Mesendoderm (in vitro differentiated cells): ENCODE data around the gene GAST.

ENCODE experiments used
- DNase-seq: peaks from one replicate; pipeline ENCODE4 v3.0.0; 2013
- H2AK5ac ChIP-seq: 2 replicates; pipeline ENCODE4 v1.6.1; 2013; ENCODE audit warnings: low read length, inconsistent platforms
- H2BK120ac ChIP-seq: 2 replicates; pipeline ENCODE4 v1.6.1; 2013; ENCODE audit warnings: low read depth, mild to moderate bottlenecking, low read length, moderate library complexity, mixed read lengths
- H2BK15ac ChIP-seq: replicated peaks from 2 replicates; pipeline ENCODE4 v1.6.1; 2013; ENCODE audit warnings: low read depth, mild to moderate bottlenecking, moderate library complexity
- H2BK5ac ChIP-seq: 2 replicates; pipeline ENCODE4 v1.6.1; 2013; ENCODE audit warnings: low read length, inconsistent platforms
- H3K18ac ChIP-seq: 2 replicates; pipeline ENCODE4 v1.6.1; 2013; ENCODE audit warnings: mild to moderate bottlenecking, low read length, mixed read lengths
- H3K23ac ChIP-seq: one replicate; pipeline ENCODE4 v1.6.1; 2013; ENCODE audit warnings: low read length
- H3K27ac ChIP-seq: 2 replicates; pipeline ENCODE4 v1.5.1; 2013; ENCODE audit warnings: low read depth, mild to moderate bottlenecking, inconsistent platforms, low read length, moderate library complexity
- H3K27me3 ChIP-seq: 2 replicates; pipeline ENCODE4 v1.6.1; 2013; ENCODE audit warnings: low read length, control low read depth, mild to moderate bottlenecking, inconsistent platforms; ENCODE audit not compliant: insufficient read depth, poor library complexity
- H3K36me3 ChIP-seq: 2 replicates; pipeline ENCODE4 v1.6.1; 2013; ENCODE audit warnings: low read length, inconsistent platforms; ENCODE audit not compliant: control insufficient read depth, insufficient read depth
- H3K4ac ChIP-seq: one replicate; pipeline ENCODE4 v1.6.1; 2013; ENCODE audit warnings: low read depth, mild to moderate bottlenecking, low read length, moderate library complexity
- H3K4me1 ChIP-seq: 2 replicates; pipeline ENCODE4 v1.6.1; 2013; ENCODE audit warnings: low read depth, low read length, inconsistent platforms; ENCODE audit not compliant: control insufficient read depth
- H3K4me2 ChIP-seq: 2 replicates; pipeline ENCODE4 v1.6.1; 2013; ENCODE audit warnings: low read length
- H3K4me3 ChIP-seq: 2 replicates; pipeline ENCODE4 v1.5.1; 2013; ENCODE audit warnings: mild to moderate bottlenecking, low read length
- H3K56ac ChIP-seq: one replicate; pipeline ENCODE4 v1.6.1; 2013; ENCODE audit warnings: low read length
- H3K79me1 ChIP-seq: 2 replicates; pipeline ENCODE4 v1.6.1; 2013; ENCODE audit warnings: low read length, inconsistent platforms
- H3K79me2 ChIP-seq: 2 replicates; pipeline ENCODE4 v1.6.1; 2013; ENCODE audit warnings: mild to moderate bottlenecking, low read length; ENCODE audit not compliant: control insufficient read depth, insufficient read depth
- H3K9ac ChIP-seq: 2 replicates; pipeline ENCODE4 v1.6.1; 2013; ENCODE audit warnings: low read length, inconsistent platforms
- H4K5ac ChIP-seq: one replicate; pipeline ENCODE4 v1.6.1; 2013; ENCODE audit warnings: low read length
- H4K8ac ChIP-seq: one replicate; pipeline ENCODE4 v1.6.1; 2013; ENCODE audit warnings: low read depth, mild to moderate bottlenecking, control low read depth, low read length, moderate library complexity
- WGBS: extraction: QIAGEN DNeasy Blood & Tissue Kit; methylation state at CpG from one replicate; pipeline ENCODE4 v1.1.7; 2013; ENCODE audit warnings: low lambda C conversion rate, missing lambda C conversion rate; ENCODE audit not compliant: insufficient coverage; ENCODE audit errors: extremely low coverage; 5-methylcytosine and 5-hydroxymethylcytosine counted together

GAST gene

DNA sequence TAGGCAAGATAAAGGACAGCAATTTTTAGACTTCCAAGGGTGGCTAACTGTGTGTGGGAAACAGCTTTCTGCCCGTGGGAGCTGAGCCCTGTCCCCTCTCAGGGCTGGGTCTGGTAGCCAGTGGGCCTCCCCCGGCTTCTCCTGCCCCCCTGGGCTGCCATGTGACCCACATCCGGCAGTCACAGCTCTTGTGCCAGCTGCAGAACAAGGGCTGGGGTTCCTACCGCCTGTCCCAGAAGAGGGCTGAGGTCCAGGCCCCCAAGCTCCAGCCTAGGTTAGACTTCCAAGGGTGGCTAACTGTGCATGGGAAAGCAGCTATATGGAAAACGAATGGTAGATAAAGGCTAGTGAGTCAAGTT, 6.1 kb downstream of the GAST start:
- H3K27me3 ChIP-seq: no peaks in the 10 kb centered on the region
- H3K79me2 ChIP-seq: no peaks in the 10 kb centered on the region
- no peak overlapping the region for H2BK120ac ChIP-seq
- no peak overlapping the region for H3K56ac ChIP-seq
- H3K79me1 ChIP-seq: no peaks in the 10 kb centered on the region
- no peaks in the 10 kb centered on the region for H3K4me1 ChIP-seq
- H3K9ac ChIP-seq: no peak overlapping the region
- no peak overlapping the region for H3K4me3 ChIP-seq
- H3K23ac ChIP-seq: no peak overlapping the region
- no peak overlapping the region for H3K4ac ChIP-seq
- H4K5ac ChIP-seq: no peak overlapping the region
- H3K18ac ChIP-seq: no peak overlapping the region
- no peak for DNase-seq
- H2AK5ac ChIP-seq: no peak overlapping the region
- no peak overlapping the region for H2BK15ac ChIP-seq
- no peak overlapping the region for H3K4me2 ChIP-seq
- no peak overlapping the region for H4K8ac ChIP-seq
- WGBS: no CpG with 5 or more reads among the region's 5 CpGs
- no peak overlapping the region for H2BK5ac ChIP-seq
- H3K27ac ChIP-seq: no peak overlapping the region
- H3K36me3 ChIP-seq: no peaks in the 10 kb centered on the region

DNA sequence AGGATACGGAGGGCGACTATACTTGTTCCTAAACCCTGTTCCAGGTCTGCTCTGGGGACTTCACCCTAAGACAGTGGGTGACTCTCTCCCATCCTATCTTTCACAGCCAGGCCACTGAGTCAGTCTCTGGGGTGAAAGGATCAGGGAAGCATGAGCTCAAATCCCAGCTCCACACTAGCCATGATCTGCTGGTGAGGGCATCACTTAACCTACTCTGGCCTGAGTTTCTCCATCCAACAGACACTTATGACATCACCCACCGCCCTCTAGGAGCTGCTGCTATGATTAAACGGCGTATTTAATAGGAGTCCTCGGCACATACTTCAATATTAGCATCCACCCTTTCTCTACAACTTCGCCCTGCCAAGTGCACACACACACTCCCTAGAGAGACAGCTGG, 10.1 kb downstream of the GAST start:
- Histone ChIP-seq H3K4me1 (no peaks in the 10 kb centered on the region), H3K36me3 (no peaks in the 10 kb centered on the region), H4K5ac (no peak overlapping the region), H4K8ac (no peak overlapping the region), H3K23ac (no peak overlapping the region), H2BK5ac (no peak overlapping the region), H3K4me2 (no peak overlapping the region), H3K27ac (no peak overlapping the region), H3K4ac (no peak overlapping the region), H3K18ac (no peak overlapping the region), H2BK120ac (no peak overlapping the region), H3K9ac (no peak overlapping the region), H2AK5ac (no peak overlapping the region), H3K4me3 (no peak overlapping the region), H2BK15ac (no peak overlapping the region), H3K79me1 (no peaks in the 10 kb centered on the region), H3K56ac (no peak overlapping the region), H3K27me3 (no peaks in the 10 kb centered on the region), H3K79me2 (no peaks in the 10 kb centered on the region)
- WGBS: no CpG with 5 or more reads among the region's 7 CpGs
- DNase-seq: no peak

DNA sequence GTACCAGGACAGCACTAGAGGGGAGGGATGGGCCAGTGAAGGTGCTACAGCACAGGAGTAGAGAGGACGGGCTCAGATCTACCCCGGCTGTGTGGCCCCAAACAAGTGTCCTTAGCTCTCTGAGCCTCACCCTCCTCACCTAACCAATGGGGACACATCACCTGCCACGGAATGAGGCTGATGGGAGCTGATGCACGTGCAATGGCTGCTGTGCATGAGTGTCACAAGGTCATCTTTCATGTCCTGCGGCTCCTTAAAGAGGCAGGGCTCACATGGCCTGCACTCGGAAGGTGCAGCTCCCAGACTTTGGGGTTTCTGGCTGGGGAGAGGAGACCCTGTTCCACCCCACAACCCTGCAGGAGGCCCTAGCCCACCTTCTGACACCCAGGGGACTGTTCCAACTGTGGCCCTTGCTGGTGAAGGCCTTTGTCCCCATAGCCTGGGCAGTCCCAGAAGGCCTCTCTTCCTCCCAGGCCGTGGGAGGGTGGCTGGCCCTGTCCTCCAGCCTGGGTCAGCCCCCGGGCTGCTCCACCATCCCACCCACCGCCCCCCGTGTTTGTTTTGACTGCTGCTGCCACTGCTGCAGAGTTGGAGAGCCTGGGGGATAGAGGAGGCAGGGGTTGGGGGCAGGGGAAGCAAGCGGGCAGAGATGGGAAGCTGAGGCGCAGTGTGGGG, 11.8 kb downstream of the GAST start:
- Histone ChIP-seq H3K36me3 (no peaks in the 10 kb centered on the region), H3K9ac (no peak overlapping the region), H3K56ac (no peak overlapping the region), H2BK120ac (no peak overlapping the region), H3K27ac (no peak overlapping the region), H2BK15ac (no peak overlapping the region), H3K4me1 (no peaks in the 10 kb centered on the region), H3K4me2 (no peak overlapping the region), H3K27me3 (no peaks in the 10 kb centered on the region), H4K5ac (no peak overlapping the region), H3K18ac (no peak overlapping the region), H2AK5ac (no peak overlapping the region), H4K8ac (no peak overlapping the region), H2BK5ac (no peak overlapping the region), H3K23ac (no peak overlapping the region), H3K79me1 (no peaks in the 10 kb centered on the region), H3K79me2 (no peaks in the 10 kb centered on the region), H3K4ac (no peak overlapping the region), H3K4me3 (no peak overlapping the region)
- DNase-seq: no peak
- no CpG with 5 or more reads among the region's 12 CpGs for WGBS

DNA sequence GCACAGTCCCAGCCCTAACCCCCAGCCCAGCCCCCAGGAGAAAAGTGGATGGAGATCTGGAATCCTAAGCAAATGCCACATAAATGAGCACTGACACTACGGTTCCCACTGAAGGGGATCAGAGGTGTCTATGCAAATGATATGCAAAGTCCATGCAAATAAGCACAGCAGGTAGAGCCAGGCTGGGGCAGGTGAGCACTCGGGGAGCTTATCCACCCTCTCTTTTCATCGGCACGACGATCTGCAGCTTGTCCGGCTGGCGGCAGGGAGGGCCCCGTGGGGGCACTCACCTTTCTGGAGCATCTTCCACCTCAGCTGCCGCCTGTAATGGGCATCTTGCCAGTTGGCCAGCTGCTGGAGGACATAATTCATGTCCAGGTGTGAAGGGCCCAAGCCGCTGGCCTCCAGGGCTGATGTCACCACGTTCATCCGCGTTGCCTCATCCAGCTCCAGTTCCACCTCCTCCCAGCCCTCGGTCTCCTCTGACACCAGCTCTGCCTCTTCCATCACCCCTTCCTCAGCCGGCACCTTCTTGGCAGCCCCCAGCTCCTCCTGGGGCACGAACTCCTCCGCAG, 12.4 kb downstream of the GAST start:
- H2AK5ac ChIP-seq: no peak overlapping the region
- H4K5ac ChIP-seq: no peak overlapping the region
- H3K4me1 ChIP-seq: no peaks in the 10 kb centered on the region
- no peak overlapping the region for H3K27ac ChIP-seq
- no peak overlapping the region for H3K4me3 ChIP-seq
- H3K4me2 ChIP-seq: no peak overlapping the region
- H2BK120ac ChIP-seq: no peak overlapping the region
- no peak overlapping the region for H4K8ac ChIP-seq
- no peak overlapping the region for H3K9ac ChIP-seq
- DNase-seq: no peak
- WGBS: no CpG with 5 or more reads among the region's 17 CpGs
- no peak overlapping the region for H3K23ac ChIP-seq
- no peaks in the 10 kb centered on the region for H3K36me3 ChIP-seq
- H3K56ac ChIP-seq: no peak overlapping the region
- H3K18ac ChIP-seq: no peak overlapping the region
- H2BK5ac ChIP-seq: no peak overlapping the region
- no peaks in the 10 kb centered on the region for H3K79me1 ChIP-seq
- H3K79me2 ChIP-seq: no peaks in the 10 kb centered on the region
- H3K27me3 ChIP-seq: no peaks in the 10 kb centered on the region
- H2BK15ac ChIP-seq: no peak overlapping the region
- H3K4ac ChIP-seq: no peak overlapping the region

DNA sequence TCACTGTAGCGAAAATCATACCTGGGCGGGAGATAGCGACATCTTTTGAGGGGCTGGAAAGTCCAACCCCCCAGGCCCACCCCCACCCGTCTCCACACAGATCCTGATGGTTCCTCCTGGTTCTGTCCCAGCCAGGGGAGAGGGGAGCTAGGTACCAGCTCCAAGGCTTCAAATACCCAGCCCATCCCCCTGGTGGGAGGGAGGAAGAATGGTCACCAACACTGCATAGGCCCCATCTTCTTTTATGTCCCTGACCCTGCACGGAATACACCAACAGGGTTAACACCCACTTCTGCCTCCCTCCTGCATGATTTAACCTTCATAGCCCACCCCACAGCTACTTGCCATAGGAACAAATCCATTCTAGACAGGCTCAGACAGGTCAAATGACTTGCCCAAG, 13.0 kb downstream of the GAST start:
- Histone ChIP-seq H3K27ac (no peak overlapping the region), H2BK120ac (no peak overlapping the region), H3K79me2 (no peaks in the 10 kb centered on the region), H3K23ac (no peak overlapping the region), H3K18ac (no peak overlapping the region), H3K27me3 (no peaks in the 10 kb centered on the region), H3K36me3 (no peaks in the 10 kb centered on the region), H3K4me2 (no peak overlapping the region), H3K4me3 (no peak overlapping the region), H2BK15ac (no peak overlapping the region), H4K8ac (no peak overlapping the region), H4K5ac (no peak overlapping the region), H2AK5ac (no peak overlapping the region), H3K79me1 (no peaks in the 10 kb centered on the region), H2BK5ac (no peak overlapping the region), H3K9ac (no peak overlapping the region), H3K4ac (no peak overlapping the region), H3K4me1 (no peaks in the 10 kb centered on the region), H3K56ac (no peak overlapping the region)
- no peak for DNase-seq
- WGBS: no CpG with 5 or more reads among the region's 5 CpGs

DNA sequence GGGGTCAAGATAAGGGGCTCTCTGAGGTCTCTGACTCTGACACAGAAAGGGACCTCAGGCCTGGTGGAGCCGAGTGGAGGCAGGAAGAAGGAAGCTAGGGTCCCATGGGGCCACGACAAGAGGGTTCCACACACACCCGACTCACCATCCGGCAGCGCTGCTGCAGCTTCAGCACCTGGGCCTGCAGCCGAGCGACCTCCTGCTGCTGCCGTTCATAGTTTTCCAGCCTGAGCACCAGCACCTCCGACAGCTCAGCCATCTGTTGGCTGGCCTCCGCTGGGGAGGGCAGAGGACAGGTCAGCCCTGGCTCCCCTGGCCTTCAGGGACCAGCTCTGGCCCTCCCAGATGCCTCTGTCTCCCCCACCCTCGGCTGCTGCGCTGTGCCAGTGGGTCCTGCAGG, 15.9 kb downstream of the GAST start:
- H4K8ac ChIP-seq: no peak overlapping the region
- H3K36me3 ChIP-seq: no peaks in the 10 kb centered on the region
- no CpG with 5 or more reads among the region's 12 CpGs for WGBS
- H3K4me2 ChIP-seq: no peak overlapping the region
- no peaks in the 10 kb centered on the region for H3K27me3 ChIP-seq
- DNase-seq: no peak
- H2BK15ac ChIP-seq: no peak overlapping the region
- no peak overlapping the region for H3K23ac ChIP-seq
- no peak overlapping the region for H2BK5ac ChIP-seq
- no peak overlapping the region for H2BK120ac ChIP-seq
- no peak overlapping the region for H3K4me3 ChIP-seq
- H3K27ac ChIP-seq: no peak overlapping the region
- no peak overlapping the region for H2AK5ac ChIP-seq
- H3K79me2 ChIP-seq: no peaks in the 10 kb centered on the region
- no peak overlapping the region for H4K5ac ChIP-seq
- H3K4ac ChIP-seq: no peak overlapping the region
- H3K4me1 ChIP-seq: no peaks in the 10 kb centered on the region
- no peak overlapping the region for H3K56ac ChIP-seq
- no peak overlapping the region for H3K9ac ChIP-seq
- H3K18ac ChIP-seq: no peak overlapping the region
- H3K79me1 ChIP-seq: no peaks in the 10 kb centered on the region
